ENCODE data around the gene CTSA. TPM values are rescaled to one million over a fixed set of nuclear protein-coding genes. Genes with fewer than 3 reads are reported as not detected.
"Not testable (repeated sequence)": the region's sequence is repeated elsewhere in the genome, so short reads cannot be mapped to it uniquely, and the experiment has no call there.

Gene CTSA
- total RNA-seq, 1 donor from 2014 or later: 69.0 TPM

- no peak overlapping the region for H3K4me2 ChIP-seq (ENCODE audit: low read length)
- DNase-seq (ENCODE audit: low read depth) (no peak), FAIRE-seq (no peak)
- H3K79me2 ChIP-seq (ENCODE audit: insufficient read depth, low read length): no peaks in the 10 kb centered on the region
- Mint-ChIP-seq H3K36me3 (ENCODE audit: low read depth, unreplicated experiment) (peaks cover 22% of the 10 kb centered on the region), H3K4me3 (ENCODE audit: unreplicated experiment) (no peak overlapping the region), H3K4me1 (ENCODE audit: low read depth, unreplicated experiment) (no peaks in the 10 kb centered on the region), H3K9me3 (ENCODE audit: unreplicated experiment) (no peaks in the 10 kb centered on the region), H3K27ac (ENCODE audit: unreplicated experiment) (no peak overlapping the region), H3K27me3 (ENCODE audit: low read depth, unreplicated experiment) (no peaks in the 10 kb centered on the region)
- TF ChIP-seq EZH2 (IDR thresholded peaks at IDR 0.05; ENCODE audit: insufficient read depth, low read length) (no peak), CTCF (IDR thresholded peaks at IDR 0.05; ENCODE audit: insufficient read depth, low read depth, low read length) (no peak)
- no peaks in the 10 kb centered on the region for H3K4me1 ChIP-seq (ENCODE audit: insufficient read depth, low read length)
- no peak overlapping the region for H3K4me3 ChIP-seq (ENCODE audit: insufficient read depth, low read depth, low read length)
- H3K27me3 ChIP-seq (ENCODE audit: insufficient read depth, low read length): no peaks in the 10 kb centered on the region
- no peak overlapping the region for H3K9ac ChIP-seq (ENCODE audit: low read length)
- no peaks in the 10 kb centered on the region for H3K9me3 ChIP-seq (ENCODE audit: insufficient read depth, low read depth, low read length)
- no peak overlapping the region for H3K27ac ChIP-seq (ENCODE audit: low read depth, low read length)
- no peak overlapping the region for H2AFZ ChIP-seq (ENCODE audit: low read depth, low read length)
- H4K20me1 ChIP-seq (ENCODE audit: insufficient read depth, low read length): peaks cover 5% of the 10 kb centered on the region
- peaks cover 10% of the 10 kb centered on the region for H3K36me3 ChIP-seq (ENCODE audit: insufficient read depth, low read length)
Observed at GRCh38 chr20:45899046-45899835, 8.1 kb downstream of the CTSA start.

- not testable (repeated sequence) for H3K27me3 Mint-ChIP-seq (ENCODE audit: low read depth, unreplicated experiment); H3K27ac Mint-ChIP-seq (ENCODE audit: unreplicated experiment); H3K9me3 Mint-ChIP-seq (ENCODE audit: unreplicated experiment); H3K4me3 ChIP-seq (ENCODE audit: insufficient read depth, low read depth, low read length); H3K9me3 ChIP-seq (ENCODE audit: insufficient read depth, low read depth, low read length); H3K4me3 Mint-ChIP-seq (ENCODE audit: unreplicated experiment); H3K4me2 ChIP-seq (ENCODE audit: low read length); FAIRE-seq; H3K27ac ChIP-seq (ENCODE audit: low read depth, low read length); H3K27me3 ChIP-seq (ENCODE audit: insufficient read depth, low read length); DNase-seq (ENCODE audit: low read depth); H3K9ac ChIP-seq (ENCODE audit: low read length); H4K20me1 ChIP-seq (ENCODE audit: insufficient read depth, low read length); H3K4me1 Mint-ChIP-seq (ENCODE audit: low read depth, unreplicated experiment); H3K79me2 ChIP-seq (ENCODE audit: insufficient read depth, low read length); H2AFZ ChIP-seq (ENCODE audit: low read depth, low read length); H3K36me3 ChIP-seq (ENCODE audit: insufficient read depth, low read length)
- peaks cover 31% of the 10 kb centered on the region for H3K36me3 Mint-ChIP-seq (ENCODE audit: low read depth, unreplicated experiment)
- peaks cover 12% of the 10 kb centered on the region for H3K4me1 ChIP-seq (ENCODE audit: insufficient read depth, low read length)
Observed at GRCh38 chr20:45901332-45901731, 10.2 kb downstream of the CTSA start.

GRCh38 chr20:45902199-45902701 is 11.1 kb downstream of the CTSA start:
- Histone ChIP-seq H3K4me2 (ENCODE audit: low read length) (no peak overlapping the region), H3K27ac (ENCODE audit: low read depth, low read length) (no peak overlapping the region), H3K9ac (ENCODE audit: low read length) (no peak overlapping the region), H3K9me3 (ENCODE audit: insufficient read depth, low read depth, low read length) (no peaks in the 10 kb centered on the region), H3K4me1 (ENCODE audit: insufficient read depth, low read length) (peaks cover 13% of the 10 kb centered on the region), H2AFZ (ENCODE audit: low read depth, low read length) (no peak overlapping the region), H3K79me2 (ENCODE audit: insufficient read depth, low read length) (no peaks in the 10 kb centered on the region), H3K4me3 (ENCODE audit: insufficient read depth, low read depth, low read length) (no peak overlapping the region), H3K36me3 (ENCODE audit: insufficient read depth, low read length) (peaks cover 9% of the 10 kb centered on the region), H3K27me3 (ENCODE audit: insufficient read depth, low read length) (no peaks in the 10 kb centered on the region), H4K20me1 (ENCODE audit: insufficient read depth, low read length) (peaks cover 8% of the 10 kb centered on the region)
- Mint-ChIP-seq H3K4me1 (ENCODE audit: low read depth, unreplicated experiment) (peaks cover 3% of the 10 kb centered on the region), H3K27ac (ENCODE audit: unreplicated experiment) (no peak overlapping the region), H3K4me3 (ENCODE audit: unreplicated experiment) (no peak overlapping the region), H3K9me3 (ENCODE audit: unreplicated experiment) (peaks cover 1% of the 10 kb centered on the region), H3K36me3 (ENCODE audit: low read depth, unreplicated experiment) (peaks cover 27% of the 10 kb centered on the region), H3K27me3 (ENCODE audit: low read depth, unreplicated experiment) (no peaks in the 10 kb centered on the region)
- no peak for TF ChIP-seq CTCF (IDR thresholded peaks at IDR 0.05; ENCODE audit: insufficient read depth, low read depth, low read length)
- TF ChIP-seq EZH2 (IDR thresholded peaks at IDR 0.05; ENCODE audit: insufficient read depth, low read length): no peak
- FAIRE-seq (no peak), DNase-seq (ENCODE audit: low read depth) (no peak)

Measured in astrocyte (in vitro differentiated cells and primary cell).